Endothelial cell of umbilical vein (primary cell): ENCODE measurements around the gene RBM38. TPM values are rescaled to one million over a fixed set of nuclear protein-coding genes. Genes with fewer than 3 reads are reported as not detected.

Source experiments
- BruUV-seq: library from RNA; stranded (reverse); fragments of 400-500 nt; replicated peaks from 2 replicates; lab custom pipeline; 2021; lab: Mats Ljungman, UMichigan
- CTCF ChIA-PET: fragments of 300-600, 350-600 bp; sonication (Branson Sonifier 250); formaldehyde crosslinking; loops from one replicate; lab custom pipeline; 2021; ENCODE audit warnings: antibody characterized with exemption, inconsistent platforms; lab: Charles Lee
- POLR2A ChIA-PET: fragments of 300-600, 350-600 bp; sonication (Branson Sonifier 250); formaldehyde crosslinking; loops from one replicate; lab custom pipeline; 2021; ENCODE audit warnings: antibody characterized with exemption, inconsistent platforms; lab: Charles Lee
- DNase-seq: peaks from one replicate; pipeline ENCODE4 v3.0.0-alpha.2; 2011; ENCODE audit warnings: low read depth, low spot score
- FAIRE-seq: peaks from 2 replicates; lab custom pipeline; 2011; peaks lifted over from hg19 to GRCh38; lab: Jason Lieb, UNC
- H2AFZ ChIP-seq: 2 replicates; pipeline ENCODE4 v1.6.0; 2012; ENCODE audit warnings: low read depth, low read length, control low read depth, inconsistent platforms
- H3K27ac ChIP-seq: 2 replicates; pipeline ENCODE4 v1.5.1; 2011; ENCODE audit warnings: low read depth, mild to moderate bottlenecking, control low read depth, low read length, moderate library complexity; ENCODE audit not compliant: insufficient read depth
- H3K27me3 ChIP-seq, 2 experiments: 2 replicates each; pipeline versions ENCODE4 v1.6.0 to v1.6.1; 2011; ENCODE audit warnings: low read length in 2 of 2, mixed read lengths in 1 of 2; ENCODE audit not compliant: control insufficient read depth in 2 of 2, insufficient read depth in 2 of 2
- H3K36me3 ChIP-seq, 2 experiments: 2 replicates in 1 of 2; 3 replicates in 1 of 2; pipeline ENCODE4 v1.5.1; 2011; ENCODE audit warnings: low read length in 2 of 2, mild to moderate bottlenecking in 1 of 2, moderate library complexity in 1 of 2; ENCODE audit not compliant: control insufficient read depth in 2 of 2, insufficient read depth in 2 of 2; ENCODE audit errors: extremely low read depth in 1 of 2
- H3K4me1 ChIP-seq: 3 replicates; pipeline ENCODE4 v1.5.1; 2011; ENCODE audit warnings: mild to moderate bottlenecking, low read length; ENCODE audit not compliant: control insufficient read depth, insufficient read depth; ENCODE audit errors: extremely low read depth
- H3K4me2 ChIP-seq: 2 replicates; pipeline ENCODE4 v1.6.1; 2011; ENCODE audit warnings: low read length, control low read depth, mixed read lengths; ENCODE audit not compliant: insufficient read depth
- H3K4me3 ChIP-seq, 3 experiments: fragments of 200-600 bp in 1 of 3; sonication (generic), shearing (Covaris generic) in 1 of 3; replicated peaks in 1 of 3; 2 replicates each; pipeline ENCODE4 v1.5.1; 2011 to 2016; ENCODE audit warnings: control low read depth in 3 of 3, low read length in 3 of 3, mild to moderate bottlenecking in 2 of 3, inconsistent platforms in 1 of 3, low read depth in 1 of 3, moderate library complexity in 1 of 3; ENCODE audit not compliant: insufficient read depth in 1 of 3
- H3K79me2 ChIP-seq: 2 replicates; pipeline ENCODE4 v1.6.0; 2012; ENCODE audit warnings: low read length, inconsistent platforms; ENCODE audit not compliant: control insufficient read depth, insufficient read depth
- H3K9ac ChIP-seq: replicated peaks from 2 replicates; pipeline ENCODE3; 2011; ENCODE audit warnings: low read length, control low read depth; ENCODE audit not compliant: insufficient read depth; ENCODE audit errors: extremely low read depth
- H3K9me1 ChIP-seq: replicated peaks from 3 replicates; pipeline ENCODE4 v1.6.0; 2011; ENCODE audit warnings: mild to moderate bottlenecking, low read length; ENCODE audit not compliant: control insufficient read depth, insufficient read depth; ENCODE audit errors: extremely low read depth
- H3K9me3 ChIP-seq: replicated peaks from 2 replicates; pipeline ENCODE4 v1.5.1; 2012; ENCODE audit warnings: low read length, inconsistent platforms; ENCODE audit not compliant: control insufficient read depth, insufficient read depth
- H4K20me1 ChIP-seq: replicated peaks from 2 replicates; pipeline ENCODE3; 2011; ENCODE audit warnings: mild to moderate bottlenecking, low read length; ENCODE audit not compliant: control insufficient read depth, insufficient read depth; ENCODE audit errors: extremely low read depth
- CTCF ChIP-seq, 2 donors: IDR thresholded peaks; 1 replicate in 1 of 2; 2 replicates in 1 of 2; pipeline ENCODE4 v1.5.1; 2011; ENCODE audit warnings: low read length in 2 of 2, mild to moderate bottlenecking in 2 of 2, moderate library complexity in 2 of 2, control low read depth in 1 of 2, inconsistent platforms in 1 of 2, low read depth in 1 of 2; ENCODE audit not compliant: insufficient read depth in 1 of 2; ENCODE audit errors: extremely low read depth in 1 of 2
- EZH2 ChIP-seq: IDR thresholded peaks from 2 replicates; pipeline ENCODE4 v1.6.1; 2012; ENCODE audit warnings: borderline replicate concordance, low read depth, mild to moderate bottlenecking, moderate library complexity, low read length, inconsistent platforms; ENCODE audit not compliant: severe bottlenecking
- FOS ChIP-seq: IDR thresholded peaks from 2 replicates; pipeline ENCODE4 v1.6.1; 2011; ENCODE audit warnings: mild to moderate bottlenecking, low read length, moderate library complexity, borderline replicate concordance; ENCODE audit not compliant: insufficient read depth
- GATA2 ChIP-seq: IDR thresholded peaks from 2 replicates; pipeline ENCODE4 v1.7.0; 2011; ENCODE audit warnings: low read depth, mild to moderate bottlenecking, moderate library complexity, mixed read lengths, low read length; ENCODE audit not compliant: insufficient read length, insufficient read depth
- JUN ChIP-seq: IDR thresholded peaks from 2 replicates; pipeline ENCODE4 v1.6.1; 2011; ENCODE audit warnings: borderline replicate concordance, low read depth; ENCODE audit not compliant: insufficient read length, insufficient read depth
- MYC ChIP-seq: IDR thresholded peaks from one replicate; pipeline ENCODE4 v1.6.1; 2011; ENCODE audit warnings: mild to moderate bottlenecking, low read depth, low read length
- POLR2A ChIP-seq: IDR thresholded peaks from 2 replicates; pipeline ENCODE4 v1.6.1; 2012; ENCODE audit warnings: low read depth, mild to moderate bottlenecking, control low read depth, low read length
- POLR2AphosphoS5 ChIP-seq: IDR thresholded peaks from 2 replicates; pipeline ENCODE4 v1.6.1; 2012; ENCODE audit warnings: low read depth, mild to moderate bottlenecking, control low read depth, low read length, moderate library complexity; ENCODE audit not compliant: insufficient read depth
- dilution Hi-C: fragments of 300-500 bp; cut with MboI; formaldehyde crosslinking; loops from one replicate; pipeline ENCODE4 v1.15.0; 2019; ENCODE audit warnings: low sequenced_read_pairs; ENCODE audit not compliant: extremely low pct_ligation_motif_present
- intact Hi-C: fragments of 100-400 bp; cut with micrococcal nuclease; formaldehyde crosslinking; loops from one replicate; pipeline ENCODE4 v1.10.0; 2022
- polyA plus RNA-seq, 4 experiments: library from polyadenylated mRNA; depleted of rRNA in 3 of 4; stranded (reverse) in 3 of 4; unstranded in 1 of 4; fragments of >200 nt; gene quantifications; 2 replicates each; pipeline versions ENCODE4 v1.2.1 to v1.2.3, GENCODE V29; 2011 to 2012; ENCODE audit warnings: missing spikeins in 1 of 4
- total RNA-seq: library from RNA; stranded (reverse); gene quantifications from 2 replicates; pipeline ENCODE4 v1.2.3, GENCODE V29; 2021
- TF ChIP-seq, protein P1 (sequence below): IDR thresholded peaks from 2 replicates; pipeline ENCODE4 v1.6.1; 2011; ENCODE audit not compliant: insufficient read depth, insufficient read length

The RBM38 gene
- total and polyA plus RNA-seq, 2 donors (not counting 3 experiments of a cell fraction or from before 2014, with no cell fraction given): 22.1 to 37.4 TPM

- H3K27me3 ChIP-seq: no peaks in the 10 kb centered on the region
- H3K9me3 ChIP-seq: no peaks in the 10 kb centered on the region
- no peak overlapping the region for H2AFZ ChIP-seq
- CTCF ChIA-PET: interaction anchor here (1.2 kb wide), 1 partner anchor 137 kb away, joined by 3 read pairs; no protein-coding TSS in a partner anchor
- dilution Hi-C loops (no loop called here), intact Hi-C loops (no loop called here)
- no peaks in the 10 kb centered on the region for H4K20me1 ChIP-seq
- POLR2A ChIA-PET: no interaction called here
- no peak overlapping the region for H3K4me3 ChIP-seq
- H3K4me1 ChIP-seq: no peaks in the 10 kb centered on the region
- BruUV-seq: no TSS peak
- peaks cover 4 to 24% of the 10 kb centered on the region in 2 experiments for H3K36me3 ChIP-seq
- H3K4me2 ChIP-seq: no peak overlapping the region
- no peaks in the 10 kb centered on the region for H3K9me1 ChIP-seq
- H3K27ac ChIP-seq: no peak overlapping the region
- no peak for DNase-seq
- no peak overlapping the region for H3K9ac ChIP-seq
- FAIRE-seq: no peak
- TF ChIP-seq GATA2 (no peak), FOS (no peak), JUN (no peak), POLR2AphosphoS5 (no peak), POLR2A (no peak), EZH2 (no peak), CTCF (IDR thresholded peaks at IDR 0.05; ENCODE audit: extremely low read depth in 1 of 2, insufficient read depth in 1 of 2, low read depth in 1 of 2, low read length in 2 of 2) (no peak), MYC (no peak)
- TF ChIP-seq, protein P1, sequence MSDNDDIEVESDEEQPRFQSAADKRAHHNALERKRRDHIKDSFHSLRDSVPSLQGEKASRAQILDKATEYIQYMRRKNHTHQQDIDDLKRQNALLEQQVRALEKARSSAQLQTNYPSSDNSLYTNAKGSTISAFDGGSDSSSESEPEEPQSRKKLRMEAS: no peak
- H3K79me2 ChIP-seq: peaks cover 2% of the 10 kb centered on the region
Measured at GRCh38 chr20:57402206-57403125, 11.3 kb downstream of the RBM38 start.
